B cell (primary cell): Measurements from ENCODE around the gene CCDC57. TPM values are rescaled to one million over a fixed set of nuclear protein-coding genes. Genes with fewer than 3 reads are reported as not detected.

Experiments used
- ATAC-seq: fragments of 200-7000 bp; cut with Tn5 transposase; one replicate; pipeline ENCODE4 v1.10.0; 2021; ENCODE audit warnings: low read depth, mild to moderate bottlenecking, moderate number of reproducible peaks, moderate library complexity
- CTCF ChIA-PET: fragments of 350-600 bp; sonication (Branson Sonifier 250); formaldehyde crosslinking; loops from one replicate; lab custom pipeline; 2021; ENCODE audit warnings: antibody characterized with exemption, inconsistent platforms; lab: Charles Lee
- POLR2A ChIA-PET: fragments of 350-600 bp; sonication (Branson Sonifier 250); formaldehyde crosslinking; loops from one replicate; lab custom pipeline; 2021; ENCODE audit warnings: antibody characterized with exemption; lab: Charles Lee
- DNase-seq: peaks from one replicate; pipeline ENCODE4 v3.0.0; 2013
- H2AFZ ChIP-seq: 2 replicates; pipeline ENCODE4 v1.6.1; 2012; ENCODE audit warnings: mild to moderate bottlenecking, low read depth, low read length; ENCODE audit not compliant: insufficient read depth, poor library complexity, severe bottlenecking
- H3K27ac ChIP-seq, 2 donors: 1 replicate in 1 of 2; 2 replicates in 1 of 2; pipeline ENCODE4 v1.5.1; 2012 to 2013; ENCODE audit warnings: low read length in 2 of 2, mild to moderate bottlenecking in 2 of 2, moderate library complexity in 1 of 2
- H3K27me3 ChIP-seq, 4 experiments: fragments of 200-600 bp in 1 of 4; sonication (generic) in 1 of 4; replicated peaks in 1 of 4; 1 replicate in 2 of 4; 2 replicates in 2 of 4; pipeline versions ENCODE4 v1.6.1 to v1.7.0; 2013 to 2016; ENCODE audit warnings: low read length in 3 of 4, mild to moderate bottlenecking in 2 of 4, mixed read lengths in 1 of 4, moderate library complexity in 1 of 4; ENCODE audit not compliant: insufficient read depth in 4 of 4, control insufficient read depth in 3 of 4; ENCODE audit errors: control extremely low read depth in 1 of 4
- H3K36me3 ChIP-seq, 2 experiments: replicated peaks in 1 of 2; 1 replicate in 1 of 2; 2 replicates in 1 of 2; pipeline versions ENCODE4 v1.6.1 to v1.7.1; 2013; ENCODE audit warnings: low read length in 1 of 2; ENCODE audit not compliant: insufficient read depth in 2 of 2, control insufficient read depth in 1 of 2; ENCODE audit errors: control extremely low read depth in 1 of 2, extremely low read depth in 1 of 2
- H3K4me1 ChIP-seq, 2 donors: fragments of 200-600 bp in 1 of 2; sonication (generic) in 1 of 2; 1 replicate in 1 of 2; 2 replicates in 1 of 2; pipeline versions ENCODE4 v1.5.1 to v1.6.1; 2013 to 2017; ENCODE audit warnings: low read length in 2 of 2; ENCODE audit not compliant: control insufficient read depth in 2 of 2, insufficient read depth in 2 of 2
- H3K4me2 ChIP-seq: replicated peaks from 2 replicates; pipeline ENCODE3; 2012; ENCODE audit warnings: mild to moderate bottlenecking, low read depth, low read length; ENCODE audit not compliant: poor library complexity, severe bottlenecking
- H3K4me3 ChIP-seq, 5 experiments: fragments of 200-600 bp in 1 of 5; sonication (generic) in 1 of 5; 1 replicate in 3 of 5; 2 replicates in 2 of 5; pipeline versions ENCODE4 v1.5.1 to v1.7.0; 2011 to 2016; ENCODE audit warnings: low read length in 4 of 5, mild to moderate bottlenecking in 4 of 5, low read depth in 2 of 5, control low read depth in 1 of 5, moderate library complexity in 1 of 5; ENCODE audit not compliant: insufficient read depth in 1 of 5; ENCODE audit errors: control extremely low read depth in 1 of 5, extremely low read depth in 1 of 5
- H3K79me2 ChIP-seq: fragments of 200-600 bp; sonication (generic); one replicate; pipeline ENCODE4 v1.6.0; 2016; ENCODE audit warnings: low read length; ENCODE audit not compliant: control insufficient read depth, insufficient read depth
- H3K9ac ChIP-seq: fragments of 200-600 bp; sonication (generic); 2 replicates; pipeline ENCODE4 v1.6.1; 2017; ENCODE audit warnings: mild to moderate bottlenecking, low read length, moderate library complexity
- H3K9me3 ChIP-seq, 3 donors: one replicate each; pipeline versions ENCODE4 v1.6.1 to v1.7.1; 2013; ENCODE audit warnings: low read length in 2 of 3; ENCODE audit not compliant: control insufficient read depth in 2 of 3, insufficient read depth in 1 of 3; ENCODE audit errors: control extremely low read depth in 1 of 3
- H4K20me1 ChIP-seq: 2 replicates; pipeline ENCODE4 v1.6.0; 2012; ENCODE audit warnings: mild to moderate bottlenecking, low read length; ENCODE audit not compliant: insufficient read depth, control insufficient read depth, poor library complexity, severe bottlenecking
- H3K27ac Mint-ChIP-seq: one replicate; pipeline ENCODE4 v1.8.0; 2021; ENCODE audit warnings: mixed read lengths
- H3K27me3 Mint-ChIP-seq: one replicate; pipeline ENCODE4 v1.8.0; 2021; ENCODE audit warnings: mixed read lengths
- H3K4me1 Mint-ChIP-seq: one replicate; pipeline ENCODE4 v1.8.0; 2021; ENCODE audit warnings: mixed read lengths
- H3K4me3 Mint-ChIP-seq: one replicate; pipeline ENCODE4 v1.8.0; 2021; ENCODE audit warnings: mixed read lengths
- H3K9me3 Mint-ChIP-seq: one replicate; pipeline ENCODE4 v1.8.0; 2022; ENCODE audit warnings: mixed read lengths; ENCODE audit not compliant: insufficient read depth
- CTCF ChIP-seq: fragments of 200-600 bp; IDR thresholded peaks from one replicate; pipeline ENCODE4 v1.8.0; 2022; ENCODE audit warnings: antibody characterized with exemption, mild to moderate bottlenecking
- EZH2 ChIP-seq: IDR thresholded peaks from 2 replicates; pipeline ENCODE4 v1.6.1; 2012; ENCODE audit warnings: borderline replicate concordance, low read depth, mild to moderate bottlenecking, moderate library complexity, low read length; ENCODE audit not compliant: insufficient read depth, poor library complexity, severe bottlenecking
- WGBS: methylation state at CpG from one replicate; pipeline ENCODE4 v1.1.5; 2013; ENCODE audit warnings: missing lambda C conversion rate; ENCODE audit not compliant: insufficient coverage; 5-methylcytosine and 5-hydroxymethylcytosine counted together
- intact Hi-C: fragments of 100-400 bp; cut with micrococcal nuclease; formaldehyde crosslinking; loops from one replicate; pipeline ENCODE4 v1.10.0; 2022
- polyA plus RNA-seq: library from polyadenylated mRNA; depleted of rRNA; stranded (reverse); fragments of >200 nt; gene quantifications from 2 replicates; pipeline ENCODE4 v1.2.3, GENCODE V29; 2012
- total RNA-seq, 2 donors: library from RNA; stranded (reverse); fragments of 120-200 nt in 1 of 2; gene quantifications; 1 replicate in 1 of 2; 2 replicates in 1 of 2; pipeline versions ENCODE4 v1.2.3 to v1.2.4, GENCODE V29; 2013 to 2022

Gene CCDC57
- total and polyA plus RNA-seq, 2 donors (not counting 1 experiment from before 2014, with no cell fraction given): 49.7 to 67.2 TPM

GRCh38 chr17:82237083-82237745 lies 24.6 kb upstream of the CCDC57 start:
- Histone ChIP-seq H3K4me2 (no peak overlapping the region), H3K4me3 (no peak overlapping the region), H3K79me2 (peaks cover 20% of the 10 kb centered on the region), H3K9me3 (no peaks in the 10 kb centered on the region), H4K20me1 (peaks cover 84% of the 10 kb centered on the region), H3K36me3 (peaks cover 0 to 11% of the 10 kb centered on the region in 2 experiments), H3K27ac (no peak overlapping the region), H3K27me3 (no peaks in the 10 kb centered on the region), H3K9ac (no peak overlapping the region), H2AFZ (no peak overlapping the region), H3K4me1 (peaks cover 15 to 68% of the 10 kb centered on the region in 2 donors)
- intact Hi-C loops: no loop called here
- no peak for ATAC-seq
- 93% methylated on average over 59 of the region's 59 CpGs for WGBS
- Mint-ChIP-seq H3K27me3 (no peaks in the 10 kb centered on the region), H3K9me3 (no peaks in the 10 kb centered on the region), H3K4me1 (peaks cover 56% of the 10 kb centered on the region), H3K4me3 (no peak overlapping the region), H3K27ac (no peak overlapping the region)
- ChIA-PET POLR2A (interaction anchor here (1.0 kb wide), 1 partner anchor 32 kb away, joined by 3 read pairs; no protein-coding TSS in a partner anchor), CTCF (interaction anchor here (0.8 to 5.1 kb wide), 10 partner anchors 21 to 309 kb away, joined by 3 to 53 read pairs (median 4); no protein-coding TSS in a partner anchor)
- no peak for TF ChIP-seq CTCF
- no peak for TF ChIP-seq EZH2
- DNase-seq: no peak
